ENCODE measurements around the gene KANSL3.
"Not testable (repeated sequence)": the region's sequence is repeated elsewhere in the genome, so short reads cannot be mapped to it uniquely, and the experiment has no call there.

Gene KANSL3

GRCh38 chr2:96638144-96639121 lies at the start of gene KANSL3:
TSS of gene KANSL3 (minus strand) at chr2:96638312. CDS start at chr2:96637135, 1,177 bp downstream.
- DNase-seq, result peak; percentile 79

GRCh38 chr2:96687266-96687665 lies 49.2 kb upstream of the KANSL3 start:
- no peak for DNase-seq

GRCh38 chr2:96685577-96686459 lies 47.7 kb upstream of the KANSL3 start:
- no peak for DNase-seq

GRCh38 chr2:96684883-96685576 lies 46.9 kb upstream of the KANSL3 start:
- no peak for DNase-seq

GRCh38 chr2:96683972-96684820 lies 46.1 kb upstream of the KANSL3 start:
- no peak for DNase-seq

GRCh38 chr2:96683307-96683706 lies 45.2 kb upstream of the KANSL3 start:
- DNase-seq, result no peak

- DNase-seq, result no peak
Observed at GRCh38 chr2:96681540-96681939, 43.4 kb upstream of the KANSL3 start.

GRCh38 chr2:96680561-96681141 lies 42.5 kb upstream of the KANSL3 start:
- no peak for DNase-seq

- DNase-seq, result no peak
Observed at GRCh38 chr2:96679848-96680247, 41.7 kb upstream of the KANSL3 start.

- DNase-seq, result no peak
Observed at GRCh38 chr2:96669539-96670215, 31.6 kb upstream of the KANSL3 start.

GRCh38 chr2:96668771-96669170 lies 30.7 kb upstream of the KANSL3 start:
- DNase-seq, result no peak

- not testable (repeated sequence) for DNase-seq
Observed at GRCh38 chr2:96665717-96666116, 27.6 kb upstream of the KANSL3 start.

GRCh38 chr2:96665083-96665569 lies 27.0 kb upstream of the KANSL3 start:
- peak; percentile 91 for DNase-seq

- DNase-seq, result no peak
Observed at GRCh38 chr2:96664366-96664925, 26.3 kb upstream of the KANSL3 start.

- no peak for DNase-seq
Observed at GRCh38 chr2:96663829-96664228, 25.7 kb upstream of the KANSL3 start.

- no peak for DNase-seq
Observed at GRCh38 chr2:96663177-96663576, 25.1 kb upstream of the KANSL3 start.

GRCh38 chr2:96662360-96662759 lies 24.2 kb upstream of the KANSL3 start:
- DNase-seq, result no peak

GRCh38 chr2:96661324-96661723 lies 23.2 kb upstream of the KANSL3 start:
- DNase-seq, result no peak

- DNase-seq, result no peak
Observed at GRCh38 chr2:96656540-96656939, 18.4 kb upstream of the KANSL3 start.

- DNase-seq, result no peak
Observed at GRCh38 chr2:96655526-96655925, 17.4 kb upstream of the KANSL3 start.

Data from amniotic stem cell (primary cell).